ENCODE data around the gene TEN1. TPM values are rescaled to one million over a fixed set of nuclear protein-coding genes. Genes with fewer than 3 reads are reported as not detected.

The TEN1 gene
- total and polyA plus RNA-seq, 2 of the 13 experiments (the other 11 are each of a cell fraction or from before 2014, with no cell fraction given) = 18.0 to 21.3 TPM

DNA sequence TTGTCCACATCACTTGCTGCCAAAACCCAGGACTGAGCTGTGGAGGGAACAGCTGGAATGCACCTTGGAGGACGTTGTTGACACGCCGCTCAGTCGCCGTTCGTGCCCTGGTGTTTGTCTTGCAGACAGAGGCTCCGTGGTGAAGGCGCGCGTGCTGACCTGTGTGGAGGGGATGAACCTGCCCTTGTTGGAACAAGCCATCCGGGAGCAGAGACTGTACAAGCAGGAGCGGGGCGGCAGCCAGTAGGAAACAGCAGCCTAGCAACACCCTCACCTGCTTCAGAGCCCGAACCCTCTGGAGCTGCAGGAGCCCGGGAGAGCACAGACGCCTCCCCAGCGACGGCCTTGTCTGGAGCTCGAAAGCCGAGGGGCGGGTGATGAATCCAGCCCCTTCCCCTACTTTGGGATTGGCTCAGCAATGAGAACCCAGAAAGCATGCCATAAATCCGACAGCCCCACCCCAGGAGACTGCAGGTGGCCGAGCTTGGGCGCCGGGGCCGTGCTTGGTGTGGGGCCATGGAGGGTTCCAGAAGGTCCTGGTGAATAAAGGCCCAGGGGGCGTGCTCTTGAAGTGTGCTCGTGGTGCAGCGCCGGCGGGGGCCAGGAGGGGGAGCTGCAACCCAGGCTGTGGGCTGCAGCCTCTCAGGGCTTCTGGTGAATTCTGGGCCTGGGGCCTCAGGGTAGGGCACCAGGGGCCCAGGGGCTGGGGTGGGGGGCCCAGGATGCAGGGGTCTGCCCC, 21.1 kb downstream of the TEN1 start (continued):
- TF ChIP-seq, protein P1, sequence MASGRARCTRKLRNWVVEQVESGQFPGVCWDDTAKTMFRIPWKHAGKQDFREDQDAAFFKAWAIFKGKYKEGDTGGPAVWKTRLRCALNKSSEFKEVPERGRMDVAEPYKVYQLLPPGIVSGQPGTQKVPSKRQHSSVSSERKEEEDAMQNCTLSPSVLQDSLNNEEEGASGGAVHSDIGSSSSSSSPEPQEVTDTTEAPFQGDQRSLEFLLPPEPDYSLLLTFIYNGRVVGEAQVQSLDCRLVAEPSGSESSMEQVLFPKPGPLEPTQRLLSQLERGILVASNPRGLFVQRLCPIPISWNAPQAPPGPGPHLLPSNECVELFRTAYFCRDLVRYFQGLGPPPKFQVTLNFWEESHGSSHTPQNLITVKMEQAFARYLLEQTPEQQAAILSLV (CRISPR knock-in tag; IDR thresholded peaks at IDR 0.05; ENCODE audit: borderline replicate concordance) = peak; percentile 68; the same call in 1 of the 2 replicates
- TF ChIP-seq MYC (CRISPR knock-in tag; IDR thresholded peaks at IDR 0.05; ENCODE audit: borderline replicate concordance) = peak; percentile 64; the same call in 1 of the 2 replicates
- TF ChIP-seq KDM1A (CRISPR knock-in tag; IDR thresholded peaks at IDR 0.05) = no peak
- TF ChIP-seq, protein P2, sequence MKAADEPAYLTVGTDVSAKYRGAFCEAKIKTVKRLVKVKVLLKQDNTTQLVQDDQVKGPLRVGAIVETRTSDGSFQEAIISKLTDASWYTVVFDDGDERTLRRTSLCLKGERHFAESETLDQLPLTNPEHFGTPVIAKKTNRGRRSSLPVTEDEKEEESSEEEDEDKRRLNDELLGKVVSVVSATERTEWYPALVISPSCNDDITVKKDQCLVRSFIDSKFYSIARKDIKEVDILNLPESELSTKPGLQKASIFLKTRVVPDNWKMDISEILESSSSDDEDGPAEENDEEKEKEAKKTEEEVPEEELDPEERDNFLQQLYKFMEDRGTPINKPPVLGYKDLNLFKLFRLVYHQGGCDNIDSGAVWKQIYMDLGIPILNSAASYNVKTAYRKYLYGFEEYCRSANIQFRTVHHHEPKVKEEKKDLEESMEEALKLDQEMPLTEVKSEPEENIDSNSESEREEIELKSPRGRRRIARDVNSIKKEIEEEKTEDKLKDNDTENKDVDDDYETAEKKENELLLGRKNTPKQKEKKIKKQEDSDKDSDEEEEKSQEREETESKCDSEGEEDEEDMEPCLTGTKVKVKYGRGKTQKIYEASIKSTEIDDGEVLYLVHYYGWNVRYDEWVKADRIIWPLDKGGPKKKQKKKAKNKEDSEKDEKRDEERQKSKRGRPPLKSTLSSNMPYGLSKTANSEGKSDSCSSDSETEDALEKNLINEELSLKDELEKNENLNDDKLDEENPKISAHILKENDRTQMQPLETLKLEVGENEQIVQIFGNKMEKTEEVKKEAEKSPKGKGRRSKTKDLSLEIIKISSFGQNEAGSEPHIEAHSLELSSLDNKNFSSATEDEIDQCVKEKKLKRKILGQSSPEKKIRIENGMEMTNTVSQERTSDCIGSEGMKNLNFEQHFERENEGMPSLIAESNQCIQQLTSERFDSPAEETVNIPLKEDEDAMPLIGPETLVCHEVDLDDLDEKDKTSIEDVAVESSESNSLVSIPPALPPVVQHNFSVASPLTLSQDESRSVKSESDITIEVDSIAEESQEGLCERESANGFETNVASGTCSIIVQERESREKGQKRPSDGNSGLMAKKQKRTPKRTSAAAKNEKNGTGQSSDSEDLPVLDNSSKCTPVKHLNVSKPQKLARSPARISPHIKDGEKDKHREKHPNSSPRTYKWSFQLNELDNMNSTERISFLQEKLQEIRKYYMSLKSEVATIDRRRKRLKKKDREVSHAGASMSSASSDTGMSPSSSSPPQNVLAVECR (CRISPR knock-in tag; IDR thresholded peaks at IDR 0.05; ENCODE audit: borderline replicate concordance) = peak; percentile 71
- 0 out of 2 replicates have a peak, but pooled peaks have one; percentile 29 for TF ChIP-seq ZNF784 (CRISPR knock-in tag; IDR thresholded peaks at IDR 0.05; ENCODE audit: borderline replicate concordance)
- 0 out of 2 replicates have a peak, but pooled peaks have one; percentile 14 for TF ChIP-seq E2F5 (CRISPR knock-in tag; conservative IDR thresholded peaks at IDR 0.05)
- peak; percentile 72 for TF ChIP-seq ZNF883 (CRISPR knock-in tag; IDR thresholded peaks at IDR 0.05; ENCODE audit: not compliant biosample characterization)
- TF ChIP-seq HDAC6 (IDR thresholded peaks at IDR 0.05; ENCODE audit: low read depth, low read length) = no peak
- 0 out of 2 replicates have a peak, but pooled peaks have one; percentile 13 for TF ChIP-seq BHLHE40 (IDR thresholded peaks at IDR 0.05; ENCODE audit: low read length)
- peak; percentile 67; the same call in 1 of the 2 replicates for TF ChIP-seq ZNF749 (CRISPR knock-in tag; IDR thresholded peaks at IDR 0.05; ENCODE audit: borderline replicate concordance)
- TF ChIP-seq MXD4 (CRISPR knock-in tag; IDR thresholded peaks at IDR 0.05) = no peak
- TF ChIP-seq EEA1 (CRISPR knock-in tag; IDR thresholded peaks at IDR 0.05; ENCODE audit: borderline replicate concordance) = peak; percentile 18; the same call in 1 of the 2 replicates
- no peak for TF ChIP-seq SNRNP70 (IDR thresholded peaks at IDR 0.05; ENCODE audit: low read depth, low read length)
- no peak for TF ChIP-seq ZNF331 (CRISPR knock-in tag; IDR thresholded peaks at IDR 0.05)

Data from HepG2 (cell line).